Liver (tissue), 3 donors: Measurements from ENCODE around the gene CLIC5.

Experiments used
- EGR1 ChIP-seq, 2 donors: IDR thresholded peaks; 2 replicates each; pipeline ENCODE4 v1.6.1; 2016 to 2018; ENCODE audit warnings: antibody characterized with exemption in 2 of 2, low read depth in 2 of 2
- HNF4G ChIP-seq: IDR thresholded peaks from 2 replicates; pipeline ENCODE4 v1.6.1; 2016; ENCODE audit warnings: antibody characterized with exemption
- JUND ChIP-seq, 2 donors: IDR thresholded peaks; 2 replicates each; pipeline ENCODE4 v1.6.1; 2016; ENCODE audit warnings: antibody characterized with exemption in 2 of 2
- NR2F2 ChIP-seq: IDR thresholded peaks from 2 replicates; pipeline ENCODE4 v1.6.1; 2016; ENCODE audit warnings: antibody characterized with exemption
- RAD21 ChIP-seq, 2 donors: IDR thresholded peaks; 2 replicates each; pipeline ENCODE4 v1.6.1; 2016; ENCODE audit warnings: antibody characterized with exemption in 2 of 2, mild to moderate bottlenecking in 2 of 2
- REST ChIP-seq: IDR thresholded peaks from 2 replicates; pipeline ENCODE4 v1.6.1; 2016; ENCODE audit warnings: antibody characterized with exemption, mild to moderate bottlenecking
- SP1 ChIP-seq: IDR thresholded peaks from 2 replicates; pipeline ENCODE4 v1.6.1; 2018; ENCODE audit warnings: antibody characterized with exemption, mild to moderate bottlenecking
- TAF1 ChIP-seq: conservative IDR thresholded peaks from 2 replicates; pipeline ENCODE4 v1.6.1; 2016; ENCODE audit warnings: antibody characterized with exemption, mild to moderate bottlenecking
- ZBTB33 ChIP-seq: IDR thresholded peaks from 2 replicates; pipeline ENCODE4 v1.6.1; 2016; ENCODE audit warnings: antibody characterized with exemption
- TF ChIP-seq, protein P1 (sequence below): fragments of 150-350 bp; IDR thresholded peaks from 2 replicates; pipeline ENCODE4 v1.5.1; 2017; ENCODE audit warnings: improper control_type of control experiment, low read depth, low read length; ENCODE audit not compliant: missing input control
- TF ChIP-seq, protein P2 (sequence below): IDR thresholded peaks from 2 replicates; pipeline ENCODE4 v1.6.1; 2016; ENCODE audit warnings: antibody characterized with exemption
- donor health status: healthy.
- donor health status: healthy.

DNA sequence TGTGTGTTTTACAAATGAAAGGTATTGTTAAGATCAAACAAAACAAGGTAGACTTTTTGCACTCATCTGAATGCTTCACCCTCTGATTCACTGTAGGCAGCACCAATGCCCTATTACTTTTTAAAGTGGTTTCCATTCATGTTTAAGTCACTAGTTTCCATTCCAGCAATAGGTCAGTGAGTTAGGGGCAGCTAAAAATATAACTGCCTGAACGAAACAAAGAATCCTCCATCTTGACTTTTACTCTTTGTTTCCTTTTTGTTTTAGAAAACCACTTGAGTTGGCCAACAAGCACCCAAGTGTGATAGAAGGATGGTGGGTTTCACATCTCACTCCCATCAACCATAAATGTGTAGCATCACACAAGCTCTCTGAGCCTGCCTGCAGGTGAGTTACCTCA lies 25.5 kb downstream of the CLIC5 start:
- TF ChIP-seq, protein P1, sequence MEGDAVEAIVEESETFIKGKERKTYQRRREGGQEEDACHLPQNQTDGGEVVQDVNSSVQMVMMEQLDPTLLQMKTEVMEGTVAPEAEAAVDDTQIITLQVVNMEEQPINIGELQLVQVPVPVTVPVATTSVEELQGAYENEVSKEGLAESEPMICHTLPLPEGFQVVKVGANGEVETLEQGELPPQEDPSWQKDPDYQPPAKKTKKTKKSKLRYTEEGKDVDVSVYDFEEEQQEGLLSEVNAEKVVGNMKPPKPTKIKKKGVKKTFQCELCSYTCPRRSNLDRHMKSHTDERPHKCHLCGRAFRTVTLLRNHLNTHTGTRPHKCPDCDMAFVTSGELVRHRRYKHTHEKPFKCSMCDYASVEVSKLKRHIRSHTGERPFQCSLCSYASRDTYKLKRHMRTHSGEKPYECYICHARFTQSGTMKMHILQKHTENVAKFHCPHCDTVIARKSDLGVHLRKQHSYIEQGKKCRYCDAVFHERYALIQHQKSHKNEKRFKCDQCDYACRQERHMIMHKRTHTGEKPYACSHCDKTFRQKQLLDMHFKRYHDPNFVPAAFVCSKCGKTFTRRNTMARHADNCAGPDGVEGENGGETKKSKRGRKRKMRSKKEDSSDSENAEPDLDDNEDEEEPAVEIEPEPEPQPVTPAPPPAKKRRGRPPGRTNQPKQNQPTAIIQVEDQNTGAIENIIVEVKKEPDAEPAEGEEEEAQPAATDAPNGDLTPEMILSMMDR, result no peak
- TF ChIP-seq RAD21 (IDR thresholded peaks at IDR 0.05) (no peak), TAF1 (no peak), SP1 (no peak), HNF4G (no peak), EGR1 (IDR thresholded peaks at IDR 0.05; ENCODE audit: low read depth in 2 of 2) (no peak), NR2F2 (no peak), REST (no peak), JUND (IDR thresholded peaks at IDR 0.05) (no peak), ZBTB33 (no peak)
- TF ChIP-seq, protein P2, sequence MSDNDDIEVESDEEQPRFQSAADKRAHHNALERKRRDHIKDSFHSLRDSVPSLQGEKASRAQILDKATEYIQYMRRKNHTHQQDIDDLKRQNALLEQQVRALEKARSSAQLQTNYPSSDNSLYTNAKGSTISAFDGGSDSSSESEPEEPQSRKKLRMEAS, result no peak
